Head of caudate nucleus (tissue), 42 donors: ENCODE measurements around the gene CLMN.
A peak's percentile ranks its signal among the peaks of the same experiment; 100 is the strongest.
"Not testable (repeated sequence)": the region's sequence is repeated elsewhere in the genome, so short reads cannot be mapped to it uniquely, and the experiment has no call there.

ENCODE experiments used
- DNase-seq, 42 donors: peaks; one replicate each; pipeline versions ENCODE4 v3.0.0 to v3.0.0-alpha.2; 2020 to 2021; ENCODE audit warnings: mixed read lengths in 7 of 42
- intact Hi-C: fragments of 100-400 bp; cut with DNase I; formaldehyde crosslinking; loops from one replicate; pipeline ENCODE4 v1.15.0; 2022

The CLMN gene

DNA sequence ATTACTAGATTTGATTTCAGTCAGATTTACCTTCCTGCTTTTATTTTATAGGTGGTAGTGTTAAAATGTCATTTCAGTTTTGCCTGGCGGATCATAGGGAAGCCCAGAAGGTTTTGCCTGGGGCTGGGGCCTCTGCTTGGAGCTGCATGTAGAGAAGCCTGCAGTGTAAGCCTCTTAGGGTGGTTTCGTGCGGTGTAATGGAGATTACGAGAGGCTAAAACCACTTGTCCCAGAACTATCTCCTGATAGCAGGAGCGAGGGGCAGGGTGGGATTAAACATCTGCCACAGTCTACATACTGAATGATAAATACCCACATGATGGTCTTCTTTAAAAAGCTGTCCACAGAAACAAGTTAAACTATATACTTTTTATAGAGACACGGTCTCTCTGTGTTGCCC, 127.4 kb downstream of the CLMN start:
- DNase-seq = no peak
- intact Hi-C loops = no loop called here

DNA sequence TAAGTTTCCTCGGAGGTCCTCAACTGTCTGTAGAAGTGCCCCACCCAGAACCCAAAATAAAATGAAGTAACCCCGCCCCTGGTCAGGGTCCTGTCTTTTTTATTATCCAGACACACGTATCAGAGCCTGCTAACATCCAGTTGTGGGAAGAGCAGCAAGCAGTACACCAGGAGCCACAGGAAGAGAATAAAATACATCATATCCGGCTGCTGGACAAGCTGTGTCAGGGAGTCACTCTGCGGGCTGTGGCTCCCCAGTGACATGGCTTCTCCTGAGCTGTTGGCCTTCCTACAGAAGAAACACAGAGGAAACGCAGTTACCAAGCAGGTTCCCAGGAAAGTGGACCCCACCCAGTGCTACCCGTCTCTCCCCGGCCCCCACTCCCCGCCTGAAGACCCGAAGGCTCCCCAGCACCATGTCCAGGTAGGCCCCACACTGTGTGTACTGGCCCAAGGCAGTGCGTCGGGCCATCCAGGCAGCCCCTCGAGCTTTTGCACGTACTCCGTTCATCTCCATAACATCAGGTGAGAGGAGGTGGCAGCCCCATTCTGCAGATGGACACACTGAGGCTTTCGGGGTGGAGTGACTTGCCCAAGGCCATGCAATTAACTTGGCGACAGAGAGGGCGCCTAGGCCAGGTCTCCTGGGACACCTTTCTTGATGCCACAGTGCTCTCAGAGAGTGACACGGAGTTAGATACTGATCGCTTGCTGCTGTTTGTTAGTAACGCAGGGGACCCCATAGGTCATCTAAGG, 128.1 kb downstream of the CLMN start:
- DNase-seq = no peak
- intact Hi-C loops = no loop called here

DNA sequence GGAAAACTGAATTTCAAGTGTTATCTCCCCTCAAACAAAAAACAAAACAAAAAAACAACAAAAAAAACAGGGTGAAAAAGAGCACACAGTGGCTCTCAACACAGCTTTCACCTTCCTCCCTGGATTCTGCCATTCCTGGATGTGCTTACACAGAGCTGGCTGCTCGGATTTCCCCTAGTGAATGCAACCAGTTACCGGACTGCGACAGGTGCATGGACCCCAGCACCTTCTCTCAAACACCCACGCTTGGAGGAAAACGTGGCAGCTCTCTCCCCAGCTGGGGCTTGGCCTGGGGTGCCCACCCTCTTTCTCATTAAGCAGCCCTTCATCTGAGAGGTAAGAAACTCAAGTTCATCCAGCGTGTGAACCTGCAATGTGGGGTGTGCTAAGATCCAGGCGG, 128.9 kb downstream of the CLMN start:
- DNase-seq = no peak
- intact Hi-C loops = no loop called here

DNA sequence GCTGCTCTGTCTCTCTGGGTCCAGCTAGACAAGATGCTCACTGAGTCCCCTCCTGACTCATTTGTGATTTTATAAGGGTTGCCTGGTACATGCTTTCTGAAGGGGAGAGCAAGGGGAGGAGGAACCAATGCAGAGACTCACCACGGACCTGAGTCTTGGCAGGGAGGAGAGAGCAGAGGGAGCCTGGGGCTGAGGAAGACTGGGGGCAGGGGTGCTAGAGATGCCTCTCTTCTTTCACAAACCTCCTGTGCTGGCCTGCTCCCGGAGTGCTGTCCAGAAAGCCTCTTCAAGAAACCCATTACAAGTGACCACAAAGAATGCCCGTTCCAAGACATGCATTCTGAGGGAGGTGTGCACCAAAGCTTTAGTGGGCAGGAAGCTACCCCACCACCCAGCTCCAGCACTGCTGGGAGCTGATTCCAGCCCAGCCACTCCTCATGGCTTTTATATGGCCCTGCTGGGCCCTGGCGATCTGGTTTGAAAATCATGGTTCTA, 129.3 kb downstream of the CLMN start:
- intact Hi-C loops = no loop called here
- no peak for DNase-seq

DNA sequence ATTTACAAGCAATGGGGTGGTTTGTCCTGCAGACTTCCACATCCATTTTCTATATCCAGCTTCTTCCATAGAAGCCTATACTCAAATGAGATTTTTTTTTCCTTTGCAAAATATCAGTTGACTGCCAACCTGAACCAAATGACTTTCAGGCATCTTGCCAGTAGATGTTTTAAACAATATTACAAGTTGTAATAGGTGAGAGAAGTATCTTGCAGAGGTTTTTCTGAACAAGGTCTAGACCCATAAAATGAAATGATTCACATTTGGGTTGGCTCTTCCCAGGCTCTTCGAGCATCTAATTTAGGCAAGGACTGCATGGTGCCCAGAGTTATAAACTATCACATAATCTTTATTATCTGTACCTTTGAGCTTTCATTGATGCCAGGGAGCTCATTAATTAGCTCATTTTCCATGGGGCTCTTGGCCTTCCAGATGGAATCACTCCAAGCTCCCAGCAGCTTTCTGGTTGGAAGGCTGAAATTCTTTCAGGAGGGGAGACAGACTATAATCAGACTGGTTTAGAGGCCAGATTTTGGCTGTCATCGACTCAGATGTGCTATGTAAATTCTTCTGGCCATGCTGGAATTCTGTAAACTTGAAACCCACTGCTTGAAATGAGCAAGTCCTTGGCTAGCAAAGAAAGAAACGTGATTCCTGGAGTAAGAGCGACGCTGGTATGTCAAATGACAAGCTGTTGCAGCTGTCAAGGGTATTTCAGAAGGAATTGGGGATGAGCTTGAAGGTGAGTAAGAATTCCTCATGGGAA, 130.2 kb downstream of the CLMN start:
- intact Hi-C loops = no loop called here
- DNase-seq = no peak

DNA sequence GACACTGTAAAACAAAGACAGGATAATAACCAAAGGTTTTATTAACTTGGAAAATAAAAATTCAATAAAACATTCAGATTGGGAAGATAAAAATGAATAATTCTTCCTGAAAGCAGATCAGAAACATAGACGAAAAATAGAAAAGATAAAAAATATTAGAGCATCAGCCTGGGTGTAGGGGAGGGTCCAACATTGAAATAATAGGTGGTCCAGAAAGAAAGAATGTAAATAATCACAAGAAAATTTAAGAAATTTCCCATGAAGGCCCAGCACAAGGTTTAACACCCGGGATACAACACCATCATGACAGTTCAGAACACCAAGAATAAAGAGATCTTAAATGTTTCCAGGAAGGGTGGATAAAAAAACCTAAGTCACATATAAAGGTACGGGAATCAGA, 131.3 kb downstream of the CLMN start:
- intact Hi-C loops = no loop called here
- no peak for DNase-seq

DNA sequence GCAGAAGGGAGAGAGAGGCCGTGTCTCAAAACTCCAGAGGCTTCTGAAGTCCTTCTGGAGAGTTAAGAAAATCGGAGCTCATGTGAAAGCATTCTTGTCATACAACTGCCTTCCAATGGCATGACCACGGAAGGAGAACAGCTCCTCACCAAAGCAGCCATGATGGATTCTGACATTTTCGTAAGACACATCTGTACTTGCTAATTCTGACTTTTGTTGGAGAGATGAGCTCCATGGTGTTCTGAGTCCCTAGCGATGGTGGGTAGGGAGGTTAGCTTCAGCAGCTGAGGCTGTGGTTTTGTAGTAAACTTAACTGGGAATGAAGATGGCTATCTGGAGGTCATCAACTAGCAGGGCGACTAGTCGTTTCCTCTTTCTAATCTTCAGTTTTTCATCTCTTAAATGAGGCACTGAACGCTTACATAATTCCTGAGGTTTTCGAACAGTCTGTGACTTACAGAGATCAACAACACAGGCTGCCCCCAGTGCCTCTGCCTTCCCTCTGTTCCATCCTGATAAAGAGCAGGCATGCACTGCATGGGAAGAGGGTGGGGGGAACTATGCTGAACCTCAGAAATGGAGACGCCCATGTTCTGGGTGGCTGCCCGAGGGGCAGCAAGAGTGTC, 133.8 kb downstream of the CLMN start:
- intact Hi-C loops = no loop called here

DNA sequence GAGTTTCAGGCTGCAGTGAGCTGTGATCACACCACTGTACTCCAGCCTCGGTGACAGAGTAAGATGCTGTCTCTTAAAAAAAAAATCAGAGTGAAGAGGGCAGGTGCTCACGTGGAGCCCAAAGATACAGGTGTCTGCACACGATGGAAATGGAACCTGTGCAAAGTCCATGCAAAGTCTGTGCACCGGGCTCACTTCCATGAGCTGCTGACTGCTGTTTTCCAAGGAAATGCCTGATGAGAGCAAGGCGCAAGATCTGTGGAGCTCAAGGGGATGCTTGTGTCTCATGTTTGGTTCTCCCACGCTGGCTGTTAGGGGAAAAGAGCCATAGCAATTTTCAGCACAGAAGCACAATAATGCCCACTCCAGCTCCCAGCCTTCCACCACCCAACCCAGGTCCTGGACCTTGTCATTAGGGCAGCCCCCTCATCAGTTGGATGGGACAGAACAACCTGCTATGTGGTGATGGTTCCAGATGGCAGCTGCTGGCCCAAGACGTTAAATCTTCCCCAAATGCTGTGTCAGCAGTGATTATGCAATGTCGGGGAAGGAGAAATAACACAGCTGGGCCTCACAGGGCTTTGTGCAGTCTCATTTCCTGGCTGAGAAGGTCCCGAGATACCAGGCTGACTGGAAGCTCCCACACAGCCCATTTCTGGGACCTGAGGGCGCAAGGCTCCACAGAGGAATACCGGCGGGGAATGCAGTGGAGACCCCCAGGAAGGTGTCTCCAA, 134.5 kb downstream of the CLMN start:
- DNase-seq = peak in 12 of 42 donors; percentile 11 to 62 (median 38)

More for the DNA sequence above, 133.8 kb downstream of the CLMN start:
- no peak for DNase-seq

DNA sequence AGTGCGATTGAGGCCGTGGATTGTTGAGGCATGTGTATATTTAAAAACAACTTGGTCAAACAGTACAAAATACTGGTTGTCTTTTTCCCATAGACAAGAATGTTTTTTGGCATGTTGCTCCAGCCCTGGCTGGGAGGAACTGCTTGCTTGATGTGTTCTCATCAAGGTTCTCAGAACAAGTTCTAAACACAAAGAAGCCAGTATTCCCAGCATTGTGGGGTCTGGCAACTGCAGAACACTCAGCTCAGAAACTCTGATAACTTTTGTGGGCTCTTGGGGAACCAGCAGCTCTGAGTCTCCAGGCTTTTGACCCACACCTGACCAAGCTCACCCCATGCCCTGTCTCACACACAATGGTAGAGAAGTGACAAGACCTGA, 135.3 kb downstream of the CLMN start:
- peak in 5 of 42 donors; percentile 16 to 30 (median 25) for DNase-seq
- intact Hi-C loops = no loop called here

More for the DNA sequence above, 134.5 kb downstream of the CLMN start:
- intact Hi-C loops = no loop called here

DNA sequence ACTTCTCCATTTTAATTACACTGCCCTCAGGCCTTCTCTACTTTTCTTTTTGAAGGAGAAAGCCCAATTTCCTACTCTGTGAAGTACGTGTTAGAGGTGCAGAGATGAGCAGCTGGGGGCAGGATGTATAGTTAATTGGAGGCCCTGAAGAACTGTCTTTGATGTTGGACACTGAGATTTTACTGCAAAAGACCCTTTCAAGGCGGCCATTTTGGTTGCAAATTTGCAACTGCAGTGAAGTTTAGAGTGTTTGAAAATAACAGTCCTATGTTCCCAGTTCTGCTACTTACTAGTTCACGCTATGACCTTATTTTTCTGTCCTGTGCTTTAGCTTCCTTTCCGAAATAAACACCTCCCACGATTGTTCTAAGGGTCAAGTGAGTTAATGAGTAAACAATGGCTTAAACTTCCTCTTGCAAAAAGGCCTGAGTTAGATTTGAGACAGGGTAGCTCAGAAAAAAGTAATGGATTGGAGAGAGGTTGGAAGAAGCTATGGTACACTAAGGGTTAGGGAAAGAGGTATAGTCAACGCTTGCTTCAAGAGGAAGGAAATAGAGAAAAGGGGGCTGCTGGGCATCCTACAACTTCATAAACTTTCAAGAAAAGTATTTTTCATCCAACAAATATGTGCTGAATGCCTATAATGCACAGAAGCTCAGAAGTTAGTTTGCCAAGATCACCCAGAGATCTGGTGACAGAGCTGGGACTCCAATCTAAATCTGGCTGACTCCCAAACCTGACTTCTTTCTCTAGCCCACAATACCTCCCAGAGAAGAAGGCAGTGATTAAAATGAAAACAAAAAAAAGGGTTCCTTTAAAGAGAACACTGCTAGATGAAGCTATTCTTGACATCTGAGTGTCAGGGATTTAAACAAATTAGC, 135.9 kb downstream of the CLMN start:
- intact Hi-C loops = no loop called here
- no peak for DNase-seq

DNA sequence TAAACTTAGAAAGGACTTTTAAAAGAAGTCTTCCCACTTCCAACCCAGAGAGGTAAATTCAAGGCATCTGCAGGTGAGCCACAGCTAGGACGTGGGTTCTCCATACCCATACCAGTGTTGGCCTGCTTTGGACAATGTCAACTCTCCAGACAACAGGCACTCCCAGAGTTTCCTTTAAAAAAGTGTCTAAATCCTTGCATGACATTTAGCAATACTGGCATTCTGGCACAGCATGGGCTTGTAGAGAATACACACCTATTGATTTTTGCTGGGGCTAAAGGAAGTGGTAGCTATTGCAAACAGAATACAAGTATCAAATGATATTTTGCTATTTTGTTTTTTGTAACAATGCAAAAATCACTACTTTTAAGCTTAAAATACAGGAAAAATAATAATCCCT, 136.6 kb downstream of the CLMN start:
- intact Hi-C loops = no loop called here
- DNase-seq = no peak

DNA sequence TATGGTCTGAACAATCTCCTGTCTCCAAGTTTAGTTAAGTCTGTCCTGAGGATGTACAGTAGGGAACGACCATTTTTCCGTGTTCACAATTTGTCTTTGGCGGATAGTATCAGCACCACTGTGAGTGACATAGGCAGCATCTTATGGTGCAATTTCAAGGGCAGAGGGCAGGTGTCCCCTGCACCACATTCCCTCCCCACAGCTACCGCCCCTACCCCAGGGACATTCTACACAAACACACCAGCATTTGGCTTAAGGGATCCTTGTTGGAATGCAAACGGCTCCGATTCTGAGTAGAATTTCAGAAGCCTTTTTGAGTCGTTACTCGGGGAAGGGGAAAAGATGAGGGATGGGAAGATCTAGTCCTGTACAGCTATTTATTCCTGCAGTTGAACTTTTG, 137.3 kb downstream of the CLMN start:
- intact Hi-C loops = no loop called here
- no peak for DNase-seq

DNA sequence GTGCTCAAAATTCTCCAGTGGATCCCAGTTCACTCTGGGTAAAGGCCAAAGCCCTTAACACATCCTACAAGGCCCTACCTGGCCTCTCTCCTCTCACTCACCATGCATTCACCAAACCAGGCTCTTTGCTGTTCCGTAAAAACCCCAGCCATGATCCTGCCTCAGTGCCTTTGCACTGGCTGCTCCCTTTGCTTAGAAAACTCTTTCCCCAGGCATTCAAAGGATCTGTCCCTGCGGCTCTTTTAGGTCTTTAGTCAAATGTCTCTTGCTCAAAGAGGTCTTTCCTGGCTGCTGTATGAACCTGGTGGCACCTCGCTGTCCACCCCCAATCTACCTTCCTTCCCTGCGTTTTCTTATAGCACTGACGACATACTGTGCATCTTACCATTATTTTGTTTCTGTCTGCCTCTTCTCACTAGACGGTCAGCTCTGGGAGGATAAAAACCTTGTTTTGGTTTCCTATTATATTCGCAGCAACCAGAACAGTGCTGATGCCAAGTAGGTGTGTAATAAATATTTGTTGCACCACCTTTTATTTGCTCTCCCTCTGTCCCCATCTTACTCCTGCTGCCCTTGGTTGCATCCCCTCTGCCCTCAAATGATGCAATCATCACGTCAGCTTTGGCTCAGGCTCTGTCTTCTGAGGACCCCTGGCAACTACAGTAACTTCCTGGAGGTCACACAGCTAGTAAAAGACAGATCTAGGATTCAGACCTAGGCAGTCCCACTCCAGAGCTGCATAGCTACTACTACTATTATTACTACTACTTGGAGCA, 138.6 kb downstream of the CLMN start:
- no peak for DNase-seq
- intact Hi-C loops = no loop called here

DNA sequence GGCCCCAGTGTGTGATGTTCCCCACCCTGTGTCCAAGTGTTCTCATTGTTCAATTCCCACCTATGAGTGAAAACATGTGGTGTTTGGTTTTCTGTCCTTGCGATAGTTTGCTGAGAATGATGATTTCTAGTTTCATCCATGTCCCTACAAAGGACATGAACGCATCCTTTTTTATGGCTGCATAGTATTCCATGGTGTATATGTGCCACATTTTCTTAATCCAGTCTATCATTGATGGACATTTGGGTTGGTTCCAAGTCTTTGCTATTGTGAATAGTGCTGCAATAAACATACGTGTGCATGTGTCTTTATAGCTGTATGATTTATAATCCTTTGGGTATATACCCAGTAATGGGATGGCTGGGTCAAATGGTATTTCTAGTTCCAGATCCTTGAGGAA, 144.0 kb downstream of the CLMN start:
- intact Hi-C loops = not testable (repeated sequence)

DNA sequence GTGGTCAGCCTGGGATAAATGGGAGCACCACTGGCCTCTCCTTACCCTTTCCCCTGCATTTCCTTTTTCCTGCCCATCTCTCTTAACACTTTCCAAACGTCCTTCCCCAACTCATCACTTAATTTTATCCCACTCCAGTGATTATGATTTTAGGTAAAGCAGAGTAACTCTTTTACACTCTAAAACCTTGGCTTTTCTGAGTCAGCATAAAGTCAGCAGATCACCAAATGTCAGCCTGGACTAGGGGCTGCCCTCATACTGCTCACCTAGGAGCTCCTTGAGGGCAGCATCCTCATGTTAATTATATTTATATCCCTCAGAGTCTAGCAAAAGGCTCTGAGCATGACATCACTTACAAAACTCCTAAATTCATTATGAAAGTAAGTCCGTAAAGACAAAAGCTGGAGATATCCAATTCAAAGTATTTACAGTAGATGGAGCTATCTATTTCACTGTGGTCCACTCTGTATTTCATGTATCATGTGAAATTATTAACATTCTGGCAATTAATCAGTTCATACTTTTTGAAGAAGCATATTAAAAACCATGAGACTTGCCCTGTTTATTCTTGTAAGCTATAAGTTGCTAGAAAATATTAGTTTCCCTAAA, 145.4 kb downstream of the CLMN start:
- DNase-seq = no peak
- intact Hi-C loops = no loop called here

More for the DNA sequence above, 144.0 kb downstream of the CLMN start:
- DNase-seq = not testable (repeated sequence)

DNA sequence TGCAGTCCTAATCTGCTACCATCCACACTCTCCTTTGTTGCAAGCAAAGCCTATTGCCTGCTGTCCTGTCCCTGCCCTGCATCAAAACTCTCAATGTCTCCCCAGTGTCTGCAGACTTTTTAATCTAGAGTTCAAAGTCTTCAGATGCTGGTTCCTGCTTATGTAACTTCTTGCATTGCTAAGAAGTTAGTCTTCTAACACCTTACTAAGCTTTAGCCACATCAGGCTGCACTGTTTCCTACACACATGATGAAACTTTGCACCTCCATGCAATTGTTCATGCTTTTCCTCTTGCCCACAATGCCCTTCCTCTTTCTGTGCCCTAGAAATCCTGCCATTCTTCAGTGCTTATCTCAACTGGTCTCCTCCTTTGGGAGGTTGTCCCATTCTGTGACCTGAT, 146.2 kb downstream of the CLMN start:
- intact Hi-C loops = no loop called here
- DNase-seq = no peak

DNA sequence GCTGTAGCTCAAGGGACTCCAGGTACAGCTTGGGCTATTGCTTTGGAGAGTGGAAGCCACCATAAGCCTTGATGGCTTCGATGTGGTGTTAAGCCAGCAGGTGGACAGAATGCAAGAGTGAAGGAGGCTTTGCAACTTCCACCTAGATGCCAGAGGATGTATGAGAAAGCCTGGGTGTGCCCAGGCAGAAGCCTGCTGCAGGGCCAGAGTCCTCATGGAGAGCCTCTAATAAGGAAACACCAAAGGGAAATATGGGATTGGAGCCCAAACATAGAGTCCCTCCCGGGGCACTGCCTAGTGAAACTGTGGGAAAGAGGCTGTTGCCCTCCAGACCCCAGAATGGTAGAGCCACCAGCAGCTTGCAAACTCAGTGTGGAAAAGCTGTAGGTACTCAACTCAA, 152.5 kb downstream of the CLMN start:
- intact Hi-C loops = no loop called here
- DNase-seq = no peak
